K562 (cell line): ENCODE measurements around the gene IRF4.

Experiments used
- EP300 ChIP-seq: IDR thresholded peaks from 2 replicates; pipeline ENCODE4 v1.6.1; 2012; ENCODE audit warnings: low read length, improper control_type of control experiment
- GATA2 ChIP-seq: sonication (generic); formaldehyde crosslinking; IDR thresholded peaks from 2 replicates; pipeline ENCODE4 v1.4.0; 2020; ENCODE audit warnings: mild to moderate bottlenecking, missing genetic modification reagents
- HCFC1 ChIP-seq: IDR thresholded peaks from 2 replicates; pipeline ENCODE4 v1.6.1; 2012; ENCODE audit warnings: low read depth, low read length, improper control_type of control experiment
- JUNB ChIP-seq: fragments of 450-650 bp; formaldehyde crosslinking; conservative IDR thresholded peaks from 2 replicates; pipeline ENCODE4 v1.4.0; 2020; ENCODE audit warnings: mild to moderate bottlenecking
- MAX ChIP-seq: sonication (generic); formaldehyde crosslinking; IDR thresholded peaks from 2 replicates; pipeline ENCODE4 v1.9.0; 2022; ENCODE audit warnings: mild to moderate bottlenecking, missing genetic modification reagents
- NR2F6 ChIP-seq: fragments of 450-650 bp; formaldehyde crosslinking; IDR thresholded peaks from 2 replicates; pipeline ENCODE4 v1.4.0; 2020; ENCODE audit warnings: mild to moderate bottlenecking
- TEAD2 ChIP-seq: fragments of 450-650 bp; IDR thresholded peaks from 2 replicates; pipeline ENCODE4 v1.6.1; 2016; ENCODE audit warnings: missing genetic modification characterization, control low read depth, missing compliant biosample characterization

DNA sequence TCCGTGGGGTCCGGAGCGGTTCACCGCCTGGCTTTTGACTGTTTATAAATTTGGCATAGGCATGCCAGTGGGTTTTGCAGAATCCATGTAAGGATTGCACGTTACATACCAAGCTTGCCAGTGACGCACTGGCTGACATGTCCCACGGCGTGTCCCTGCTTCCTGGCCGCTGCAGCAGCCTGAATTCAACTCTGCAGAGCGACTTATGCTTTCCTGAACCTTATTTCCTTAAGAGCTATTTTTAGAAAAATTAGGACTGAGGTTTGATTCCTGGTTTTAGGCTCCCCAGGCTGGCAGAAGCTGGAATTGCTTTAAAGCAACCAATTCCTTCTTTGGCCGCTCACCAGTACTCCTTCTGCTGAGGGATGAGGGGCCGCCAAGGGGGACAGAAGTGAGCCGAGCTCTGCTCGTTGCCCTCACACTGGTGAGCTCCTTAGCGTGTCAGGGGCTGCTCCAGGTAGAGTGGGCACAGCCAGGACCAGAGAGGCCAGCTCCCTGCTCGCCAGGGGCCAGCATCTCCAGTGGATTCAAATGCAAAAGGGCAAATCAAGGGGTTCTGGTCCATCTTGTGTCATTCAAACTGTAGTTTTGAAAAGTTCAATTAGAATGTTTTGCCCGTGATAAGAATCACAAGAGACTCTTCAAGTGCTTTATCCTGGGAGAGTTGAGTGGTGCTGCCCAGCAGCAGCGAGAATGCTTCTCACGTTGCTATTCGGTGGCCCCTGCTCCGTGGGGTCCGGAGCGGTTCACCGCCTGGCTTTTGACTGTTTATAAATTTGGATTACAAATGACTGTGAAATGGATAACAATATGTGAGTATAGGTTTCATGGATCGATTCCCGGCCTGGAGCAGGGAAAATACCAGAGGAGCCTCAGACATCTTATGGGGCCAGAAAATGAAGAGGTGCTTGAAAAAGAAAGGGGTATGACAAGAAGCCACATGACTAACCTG lies 17.5 kb upstream of the IRF4 start:
- no peak for TF ChIP-seq GATA2
- TF ChIP-seq EP300, result no peak
- no peak for TF ChIP-seq JUNB
- TF ChIP-seq MAX (CRISPR knock-in tag), result no peak
- no peak for TF ChIP-seq NR2F6 (CRISPR knock-in tag)
- no peak for TF ChIP-seq TEAD2 (tag)
- no peak for TF ChIP-seq HCFC1
